GM21423 (cell line): ENCODE data around the gene SNAPC2.
A peak's percentile ranks its signal among the peaks of the same experiment; 100 is the strongest.
"Not testable (repeated sequence)": the region's sequence is repeated elsewhere in the genome, so short reads cannot be mapped to it uniquely, and the experiment has no call there.

Experiments
- ATAC-seq: cut with Tn5 transposase; IDR thresholded peaks from one replicate; pipeline ENCODE4 v1.9.1; 2021; ENCODE audit warnings: mild to moderate bottlenecking, moderate library complexity; ENCODE audit not compliant: unreplicated experiment

Gene SNAPC2

DNA sequence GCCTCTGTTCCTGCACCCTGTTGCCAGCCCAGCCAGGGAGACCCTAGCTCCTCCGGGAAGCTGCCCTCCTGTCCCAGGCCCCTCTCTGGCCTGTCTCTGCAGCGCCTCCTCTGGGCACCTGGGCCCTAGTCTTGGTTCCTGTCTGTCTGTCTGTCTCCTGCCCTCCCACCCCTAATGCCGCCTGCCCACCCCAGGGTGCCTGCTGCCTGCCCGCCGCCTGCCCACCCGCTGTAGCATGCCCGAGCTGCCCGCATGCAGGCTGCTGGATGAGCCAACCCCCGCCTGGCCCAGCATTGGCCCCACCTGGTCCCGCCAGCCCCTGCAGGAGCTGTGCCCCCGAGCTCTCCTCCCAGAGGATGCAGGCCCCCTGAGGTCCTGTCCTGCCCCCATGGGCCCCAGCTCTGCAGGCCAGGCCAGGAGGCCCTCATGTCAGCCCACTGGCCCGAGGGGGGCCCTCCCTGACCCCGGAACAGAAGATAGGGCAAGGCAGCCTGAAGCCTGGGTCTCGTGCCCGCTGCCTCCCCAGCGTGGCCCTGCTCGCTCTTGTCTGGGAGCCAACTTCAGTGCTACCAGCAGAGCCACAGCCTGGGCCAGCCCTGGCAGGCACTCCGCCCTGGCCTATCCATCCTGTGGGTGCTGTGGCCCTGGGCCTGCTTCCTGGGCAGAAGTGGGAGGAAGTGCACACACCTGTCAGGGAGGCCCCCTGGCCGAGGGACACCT, 11.2 kb upstream of the SNAPC2 start:
- ATAC-seq, result no peak

- no peak for ATAC-seq
Observed at GRCh38 chr19:7909471-7910067, 10.6 kb upstream of the SNAPC2 start.

DNA sequence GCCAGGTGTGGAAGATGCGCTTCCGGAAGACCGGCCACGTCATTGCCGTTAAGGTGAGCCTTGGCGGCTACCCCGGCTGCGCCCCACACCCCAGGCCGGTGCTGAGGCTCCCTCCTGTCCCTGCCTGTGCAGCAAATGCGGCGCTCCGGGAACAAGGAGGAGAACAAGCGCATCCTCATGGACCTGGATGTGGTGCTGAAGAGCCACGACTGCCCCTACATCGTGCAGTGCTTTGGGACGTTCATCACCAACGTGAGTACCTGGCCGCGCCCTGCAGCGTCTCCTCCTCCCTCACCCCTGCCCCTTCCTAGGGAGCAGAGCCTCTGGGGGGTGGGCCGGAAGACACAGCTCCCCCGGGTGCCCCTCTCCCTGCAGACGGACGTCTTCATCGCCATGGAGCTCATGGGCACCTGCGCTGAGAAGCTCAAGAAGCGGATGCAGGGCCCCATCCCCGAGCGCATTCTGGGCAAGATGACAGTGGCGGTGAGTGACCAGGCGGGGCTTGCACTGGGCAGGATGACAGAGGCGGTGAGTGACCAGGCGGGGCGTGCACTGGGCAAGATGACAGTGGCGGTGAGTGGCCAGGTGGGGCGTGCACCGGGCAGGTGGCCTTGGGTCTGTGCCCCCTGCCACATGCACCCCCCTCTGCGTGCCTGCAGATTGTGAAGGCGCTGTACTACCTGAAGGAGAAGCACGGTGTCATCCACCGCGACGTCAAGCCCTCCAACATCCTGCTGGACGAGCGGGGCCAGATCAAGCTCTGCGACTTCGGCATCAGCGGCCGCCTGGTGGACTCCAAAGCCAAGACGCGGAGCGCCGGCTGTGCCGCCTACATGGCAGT, 9.6 kb upstream of the SNAPC2 start:
- ATAC-seq, result no peak

DNA sequence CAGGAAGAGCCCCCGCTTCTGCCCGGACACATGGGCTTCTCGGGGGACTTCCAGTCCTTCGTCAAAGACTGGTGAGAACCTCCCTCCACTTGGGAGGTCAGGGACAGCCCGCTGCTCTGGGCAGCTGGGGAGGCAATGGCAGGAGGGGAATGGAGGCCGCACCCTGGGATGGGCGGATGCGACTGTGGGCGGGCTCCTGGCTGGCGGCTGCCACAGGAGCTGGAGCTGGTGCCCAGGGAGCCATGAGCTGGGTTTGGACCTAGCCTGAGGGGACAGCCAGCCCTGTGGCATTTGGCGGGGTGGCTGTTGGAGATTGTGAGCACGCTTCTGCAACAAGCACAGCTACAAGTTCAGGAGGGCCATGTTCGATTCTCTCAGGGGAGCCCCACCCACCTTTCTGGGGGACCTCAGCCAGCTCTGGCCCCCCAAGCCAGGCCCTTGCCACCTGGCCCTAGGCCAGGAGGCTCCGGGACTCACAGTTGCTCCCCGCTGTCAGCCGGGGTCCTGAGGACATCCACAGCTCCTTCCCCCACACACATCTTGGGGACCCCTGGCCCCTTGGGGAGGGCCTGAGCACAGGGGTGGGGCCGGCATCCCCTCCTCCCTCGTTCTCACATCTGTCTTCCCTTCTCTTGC, 8.5 kb upstream of the SNAPC2 start:
- ATAC-seq, result no peak

GRCh38 chr19:7912144-7912696, 7.9 kb upstream of the SNAPC2 start:
- ATAC-seq, result no peak

- no peak for ATAC-seq
Observed at GRCh38 chr19:7912697-7913564, 7.2 kb upstream of the SNAPC2 start.

GRCh38 chr19:7913652-7914051, 6.5 kb upstream of the SNAPC2 start:
- no peak for ATAC-seq

GRCh38 chr19:7914099-7914498, 6.0 kb upstream of the SNAPC2 start:
- no peak for ATAC-seq

DNA sequence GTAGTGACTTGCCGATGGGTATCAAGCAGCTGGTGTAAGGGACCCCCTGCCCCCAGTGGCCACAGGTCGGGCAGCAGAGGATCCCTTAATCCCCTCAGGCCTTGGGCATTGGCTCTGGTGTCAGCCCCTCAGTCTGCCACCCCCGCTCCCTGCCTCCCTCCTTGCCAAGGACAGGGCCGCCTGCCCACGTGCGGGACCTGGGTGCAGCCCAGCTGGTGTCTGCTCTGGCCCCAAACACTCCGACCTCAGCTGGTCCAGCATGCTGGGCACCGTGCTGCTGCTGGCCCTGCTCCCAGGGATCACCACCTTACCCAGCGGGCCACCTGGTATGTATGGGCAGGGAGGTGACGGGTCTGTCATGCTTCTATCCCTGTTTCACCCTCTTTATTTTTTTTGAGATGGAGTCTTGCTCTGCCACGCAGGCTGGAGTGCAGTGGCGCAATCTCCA, 5.5 kb upstream of the SNAPC2 start, which contains the start of gene TGFBR3L:
TGFBR3L (plus strand) TSS at position 233 of the 448 bp plus-strand sequence.
- ATAC-seq, result no peak

DNA sequence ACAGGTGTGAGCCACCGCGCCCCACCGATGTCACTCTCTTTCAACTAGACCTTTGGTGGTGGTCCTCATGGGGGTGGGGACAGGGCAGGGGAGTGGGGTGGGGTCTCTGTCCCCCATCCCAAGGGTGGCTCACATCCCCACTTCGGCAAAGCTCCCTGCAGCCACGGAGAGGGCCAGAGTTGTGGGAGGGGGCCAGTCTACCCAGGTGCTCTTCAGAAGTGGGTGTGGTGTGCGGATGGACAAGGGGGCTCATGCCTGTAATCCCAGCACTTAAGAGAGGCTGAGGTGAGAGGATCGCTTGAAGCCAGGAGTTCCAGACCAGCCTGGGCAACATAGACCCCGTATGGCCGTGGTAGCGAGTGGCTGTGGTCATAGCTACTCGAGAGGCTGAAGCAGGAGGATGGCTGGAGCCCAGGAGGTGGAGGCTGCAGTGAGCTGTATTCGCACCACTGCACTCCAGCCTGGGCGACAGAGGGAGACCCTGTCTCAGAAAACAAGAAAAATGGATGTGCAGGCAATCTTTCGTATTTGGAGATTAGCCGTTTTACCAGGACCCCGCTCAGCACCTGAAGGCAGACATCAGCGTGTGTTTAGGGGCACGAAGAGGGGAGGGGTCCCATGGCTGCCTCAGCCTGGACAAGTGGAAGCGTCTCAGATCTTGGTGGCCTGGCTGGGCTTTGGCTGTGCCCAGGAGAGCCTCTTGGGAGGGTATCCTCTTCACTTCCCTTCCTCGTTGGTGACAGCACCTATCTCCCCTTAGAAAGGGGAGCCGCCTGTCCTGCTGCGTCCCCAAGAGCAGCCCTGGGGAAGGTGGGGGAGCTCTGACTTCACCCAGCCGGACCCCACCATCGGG, 4.7 kb upstream of the SNAPC2 start:
- ATAC-seq, result no peak

DNA sequence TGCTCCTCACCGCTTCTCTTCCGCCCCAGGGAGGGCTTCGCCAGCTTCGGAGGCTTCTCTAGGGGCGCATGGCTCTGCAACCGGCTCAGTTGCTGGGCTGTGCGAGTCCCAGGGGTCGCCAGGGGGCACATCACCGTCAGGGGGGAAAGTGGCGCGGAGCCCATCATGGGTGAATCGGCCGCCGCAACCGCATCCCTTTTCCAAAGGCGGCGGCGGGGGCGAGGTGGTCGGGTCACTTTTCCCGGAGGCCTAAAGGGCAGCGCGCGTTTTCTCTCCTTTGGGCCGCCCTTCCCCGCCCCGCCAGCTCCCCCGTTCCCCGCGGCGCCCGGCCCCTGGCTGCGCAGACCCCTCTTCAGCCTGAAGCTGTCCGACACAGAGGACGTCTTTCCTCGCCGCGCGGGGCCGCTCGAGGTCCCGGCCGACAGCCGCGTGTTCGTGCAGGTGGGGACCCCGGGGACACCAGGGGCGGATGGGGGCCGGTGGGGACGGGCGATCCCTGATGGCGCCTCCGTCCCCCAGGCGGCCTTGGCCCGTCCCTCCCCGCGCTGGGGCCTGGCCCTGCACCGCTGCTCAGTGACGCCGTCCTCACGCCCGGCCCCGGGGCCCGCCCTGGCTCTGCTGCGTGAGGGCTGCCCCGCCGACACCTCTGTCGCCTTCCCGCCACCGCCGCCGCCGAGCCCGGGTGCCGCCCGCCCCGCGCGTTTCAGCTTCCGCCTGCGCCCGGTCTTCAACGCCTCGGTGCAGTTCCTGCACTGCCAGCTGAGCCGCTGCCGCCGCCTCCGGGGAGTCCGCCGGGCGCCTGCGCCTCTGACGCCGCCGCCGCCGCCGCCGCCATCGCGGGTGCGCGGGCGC, 3.8 kb upstream of the SNAPC2 start:
- no peak for ATAC-seq

DNA sequence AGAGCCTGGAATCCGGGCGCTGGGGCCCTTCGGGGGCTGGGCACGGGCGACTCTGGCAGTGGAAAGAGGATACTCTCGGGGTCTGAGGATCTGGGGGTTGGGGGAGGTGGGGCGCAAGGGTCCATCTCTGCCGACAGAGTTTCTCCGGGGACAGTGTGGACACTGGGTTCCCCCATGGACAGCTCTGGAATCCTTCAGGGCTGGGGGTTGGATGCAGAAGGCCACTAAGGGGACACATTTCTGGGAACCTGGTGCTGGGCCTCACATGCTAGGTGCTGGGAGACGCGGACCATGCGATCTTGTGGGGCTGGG, 3.2 kb upstream of the SNAPC2 start:
- ATAC-seq, result no peak

DNA sequence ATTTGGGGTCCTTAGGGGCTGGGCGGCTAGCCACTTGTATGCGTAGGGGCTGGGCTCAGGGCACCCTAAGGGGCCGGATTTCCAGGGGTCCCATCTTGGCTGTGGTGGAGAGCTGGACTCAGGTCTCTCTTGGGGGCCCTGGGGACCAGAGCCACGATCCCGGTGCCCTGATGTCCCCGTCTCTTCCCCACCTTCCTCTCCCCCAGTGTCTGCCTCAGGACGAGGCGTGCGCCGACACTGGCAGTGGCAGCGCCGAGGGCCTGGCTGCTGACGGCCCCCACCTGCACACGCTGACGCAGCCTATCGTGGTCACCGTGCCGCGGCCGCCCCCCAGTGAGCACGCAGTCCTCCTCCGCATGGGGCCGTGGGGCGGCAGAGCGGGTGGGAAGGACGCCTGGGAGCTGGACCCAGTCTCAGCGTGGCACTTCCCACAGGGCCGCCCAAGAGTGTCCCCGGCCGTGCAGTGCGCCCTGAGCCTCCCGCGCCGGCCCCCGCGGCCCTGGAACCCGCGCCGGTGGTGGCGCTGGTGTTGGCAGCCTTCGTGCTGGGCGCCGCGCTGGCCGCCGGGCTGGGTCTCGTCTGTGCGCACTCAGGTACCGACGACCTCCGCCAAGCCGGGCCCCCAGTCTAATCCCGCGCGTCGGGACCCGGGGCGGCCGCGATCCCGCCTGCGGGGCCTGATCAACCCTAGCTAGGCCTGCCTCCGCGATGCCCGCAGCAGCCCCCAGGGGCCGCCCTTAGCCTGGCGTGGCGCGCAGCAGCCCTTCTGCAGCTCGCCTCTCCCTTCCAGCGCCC, 2.7 kb upstream of the SNAPC2 start:
- no peak for ATAC-seq

DNA sequence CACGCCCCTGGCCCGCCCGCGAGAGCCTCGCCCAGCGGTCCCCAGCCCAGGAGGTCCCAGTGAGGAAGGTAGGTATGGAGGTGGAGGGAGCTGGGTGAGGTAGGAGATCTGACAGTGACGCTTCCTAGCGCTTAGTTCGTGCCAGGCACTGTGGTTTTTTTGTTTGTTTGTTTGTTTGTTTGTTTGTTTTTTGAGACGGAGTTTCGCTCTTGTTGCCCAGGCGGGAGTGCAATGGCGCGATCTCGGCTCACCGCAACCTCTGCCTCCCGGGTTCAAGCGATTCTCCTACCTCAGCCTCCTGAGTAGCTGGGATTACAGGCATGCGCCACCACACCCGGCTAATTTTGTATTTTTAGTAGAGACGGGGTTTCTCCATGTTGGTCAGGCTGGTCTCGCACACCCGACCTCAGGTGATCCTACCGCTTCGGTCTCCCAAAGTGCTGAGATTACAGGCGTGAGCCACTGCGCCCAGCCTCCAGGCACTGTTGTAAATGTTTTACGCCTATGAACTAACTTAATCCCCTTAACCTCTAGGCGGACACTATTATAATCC, 2.0 kb upstream of the SNAPC2 start:
- ATAC-seq, result not testable (repeated sequence)

- ATAC-seq, result no peak
Observed at GRCh38 chr19:7918615-7919421, 1.3 kb upstream of the SNAPC2 start.

- ATAC-seq, result peak; percentile 38
Observed at GRCh38 chr19:7920519-7921301, 572 bp downstream of the SNAPC2 start.
